SK-N-SH (cell line): ENCODE measurements around the gene CDKAL1. TPM values are rescaled to one million over a fixed set of nuclear protein-coding genes. Genes with fewer than 3 reads are reported as not detected.

Experiments used
- CTCF ChIA-PET: fragments of 300-600, 350-600 bp; formaldehyde crosslinking; extraction: SDS; loops from one replicate; lab custom pipeline; 2021; lab: Yijun Ruan, JAX
- POLR2A ChIA-PET: fragments of 350-600 bp; sonication (Branson Sonifier 250); formaldehyde crosslinking; extraction: SDS; loops from one replicate; lab custom pipeline; 2020; ENCODE audit warnings: antibody characterized with exemption, inconsistent platforms; lab: Yijun Ruan, JAX
- DNase-seq: peaks from one replicate; pipeline ENCODE4 v3.0.0; 2012
- H2AFZ ChIP-seq: fragments of 200-600 bp; sonication (generic); 2 replicates; pipeline ENCODE4 v1.8.1; 2016; ENCODE audit warnings: antibody characterized with exemption, mild to moderate bottlenecking, low read depth
- H3F3A ChIP-seq: fragments of 200-600 bp; sonication (generic); replicated peaks from 2 replicates; pipeline ENCODE3; 2016; ENCODE audit warnings: antibody characterized with exemption, mild to moderate bottlenecking; ENCODE audit not compliant: insufficient read depth
- H3K27ac ChIP-seq, 2 experiments: fragments of 200-500 bp in 1 of 2; fragments of 200-600 bp in 1 of 2; sonication (Bioruptor generic) in 1 of 2; sonication (generic), shearing (Covaris generic) in 1 of 2; 2 replicates each; pipeline versions ENCODE4 v1.5.1 to v1.6.1; 2014 to 2016; ENCODE audit warnings: low read depth in 2 of 2, inconsistent platforms in 1 of 2, low read length in 1 of 2, mild to moderate bottlenecking in 1 of 2, mixed read lengths in 1 of 2
- H3K27me3 ChIP-seq: fragments of 200-600 bp; sonication (generic), shearing (Covaris generic); 2 replicates; pipeline ENCODE4 v1.6.1; 2016; ENCODE audit warnings: mixed run types; ENCODE audit not compliant: insufficient read depth
- H3K36me3 ChIP-seq, 2 experiments: fragments of 200-500 bp in 1 of 2; fragments of 200-600 bp in 1 of 2; sonication (Bioruptor generic) in 1 of 2; sonication (generic) in 1 of 2; replicated peaks in 1 of 2; 2 replicates each; pipeline versions ENCODE3 to v1.5.1; 2014 to 2016; ENCODE audit warnings: low read length in 1 of 2, mild to moderate bottlenecking in 1 of 2; ENCODE audit not compliant: insufficient read depth in 2 of 2, control insufficient read depth in 1 of 2
- H3K4me1 ChIP-seq, 2 experiments: fragments of 200-500 bp in 1 of 2; fragments of 200-600 bp in 1 of 2; sonication (Bioruptor generic) in 1 of 2; sonication (generic), shearing (Covaris generic) in 1 of 2; 2 replicates each; pipeline versions ENCODE4 v1.5.1 to v1.6.1; 2014 to 2016; ENCODE audit warnings: low read depth in 1 of 2, low read length in 1 of 2, mixed run types in 1 of 2; ENCODE audit not compliant: insufficient read depth in 2 of 2, control insufficient read depth in 1 of 2
- H3K4me2 ChIP-seq: fragments of 200-600 bp; sonication (generic), shearing (Covaris generic); 2 replicates; pipeline ENCODE4 v1.6.1; 2017; ENCODE audit warnings: mixed run types
- H3K4me3 ChIP-seq, 2 experiments: fragments of 200-500 bp in 1 of 2; fragments of 200-600 bp in 1 of 2; sonication (Bioruptor generic) in 1 of 2; sonication (generic), shearing (Covaris generic) in 1 of 2; 2 replicates each; pipeline versions ENCODE4 v1.5.1 to v1.8.1; 2014 to 2016; ENCODE audit warnings: low read depth in 2 of 2, inconsistent platforms in 1 of 2, low read length in 1 of 2, mild to moderate bottlenecking in 1 of 2, mixed read lengths in 1 of 2, moderate library complexity in 1 of 2
- H3K79me2 ChIP-seq: fragments of 200-600 bp; sonication (generic); 2 replicates; pipeline ENCODE4 v1.8.1; 2017; ENCODE audit warnings: mild to moderate bottlenecking; ENCODE audit not compliant: insufficient read depth
- H3K9ac ChIP-seq: fragments of 200-600 bp; sonication (generic); 2 replicates; pipeline ENCODE4 v1.6.1; 2017; ENCODE audit warnings: mixed run types
- H3K9me2 ChIP-seq: fragments of 200-600 bp; sonication (generic); 2 replicates; pipeline ENCODE4 v1.6.1; 2017; ENCODE audit warnings: mixed run types
- H3K9me3 ChIP-seq: fragments of 200-600 bp; sonication (generic); 2 replicates; pipeline ENCODE4 v1.6.1; 2017; ENCODE audit warnings: mixed run types, mild to moderate bottlenecking, moderate library complexity
- H4K20me1 ChIP-seq: fragments of 200-600 bp; sonication (generic); 2 replicates; pipeline ENCODE4 v1.6.1; 2017; ENCODE audit warnings: mild to moderate bottlenecking, mixed run types; ENCODE audit not compliant: insufficient read depth
- CHD2 ChIP-seq: fragments of 150-350 bp; IDR thresholded peaks from 2 replicates; pipeline ENCODE4 v1.6.1; 2018; ENCODE audit warnings: low read length; ENCODE audit not compliant: partially characterized antibody
- EP300 ChIP-seq, 2 experiments: IDR thresholded peaks; 2 replicates each; pipeline versions ENCODE4 v1.4.0 to v1.6.1; 2012; ENCODE audit warnings: borderline replicate concordance in 1 of 2, low read depth in 1 of 2, low read length in 1 of 2
- EZH2phosphoT487 ChIP-seq: fragments of 200-600 bp; sonication (generic); IDR thresholded peaks from 2 replicates; pipeline ENCODE4 v1.6.1; 2017; ENCODE audit warnings: low read depth, mixed run types, mild to moderate bottlenecking, antibody characterized with exemption, moderate library complexity, borderline replicate concordance
- FOSL2 ChIP-seq: IDR thresholded peaks from 2 replicates; pipeline ENCODE4 v1.4.0; 2012; ENCODE audit warnings: low read depth, mild to moderate bottlenecking, moderate library complexity, borderline replicate concordance
- FOXJ3 ChIP-seq: sonication (generic); formaldehyde crosslinking; IDR thresholded peaks from 2 replicates; pipeline ENCODE4 v1.5.1; 2020; ENCODE audit warnings: mild to moderate bottlenecking, missing genetic modification reagents
- FOXM1 ChIP-seq: IDR thresholded peaks from 2 replicates; pipeline ENCODE4 v1.4.0; 2012; ENCODE audit warnings: low read depth, mild to moderate bottlenecking
- GATA2 ChIP-seq: sonication (generic); formaldehyde crosslinking; IDR thresholded peaks from 2 replicates; pipeline ENCODE4 v1.5.0; 2020; ENCODE audit warnings: mild to moderate bottlenecking, missing genetic modification reagents
- JUND ChIP-seq: IDR thresholded peaks from 2 replicates; pipeline ENCODE4 v1.4.0; 2012
- MAX ChIP-seq: IDR thresholded peaks from 2 replicates; pipeline ENCODE4 v1.4.0; 2012; ENCODE audit warnings: low read depth
- NFIC ChIP-seq: IDR thresholded peaks from 2 replicates; pipeline ENCODE4 v1.4.0; 2012; ENCODE audit warnings: borderline replicate concordance
- NRF1 ChIP-seq: IDR thresholded peaks from 2 replicates; pipeline ENCODE4 v1.6.1; 2012; ENCODE audit warnings: low read depth, mild to moderate bottlenecking, low read length
- RCOR1 ChIP-seq: fragments of 150-350 bp; IDR thresholded peaks from 2 replicates; pipeline ENCODE4 v1.6.1; 2017; ENCODE audit warnings: antibody characterized with exemption, low read length
- RFX5 ChIP-seq: IDR thresholded peaks from 2 replicates; pipeline ENCODE4 v1.6.1; 2012; ENCODE audit warnings: mild to moderate bottlenecking, improper control_type of control experiment, low read length
- TAF1 ChIP-seq: IDR thresholded peaks from 2 replicates; pipeline ENCODE4 v1.6.1; 2012; ENCODE audit warnings: low read depth, mild to moderate bottlenecking, low read length, moderate library complexity, borderline replicate concordance
- TCF12 ChIP-seq: IDR thresholded peaks from 2 replicates; pipeline ENCODE4 v1.4.0; 2012
- TEAD4 ChIP-seq: IDR thresholded peaks from 2 replicates; pipeline ENCODE4 v1.4.0; 2012; ENCODE audit warnings: mild to moderate bottlenecking, borderline replicate concordance; ENCODE audit not compliant: insufficient read depth
- YY1 ChIP-seq: IDR thresholded peaks from 2 replicates; pipeline ENCODE4 v1.4.0; 2012; ENCODE audit warnings: low read depth, mild to moderate bottlenecking
- WGBS: methylation state at CpG from one replicate; pipeline ENCODE4 v1.1.6; 2017; ENCODE audit warnings: low lambda C conversion rate; 5-methylcytosine and 5-hydroxymethylcytosine counted together
- polyA plus RNA-seq, 3 experiments: library from polyadenylated mRNA; depleted of rRNA; stranded (reverse); fragments of >200 nt; gene quantifications; 2 replicates each; pipeline ENCODE4 v1.2.3, GENCODE V29; 2012
- TF ChIP-seq, protein P1 (sequence below): fragments of 200-600 bp; sonication (generic); IDR thresholded peaks from 2 replicates; pipeline ENCODE4 v1.6.1; 2017; ENCODE audit warnings: antibody characterized with exemption, mild to moderate bottlenecking, moderate library complexity
- TF ChIP-seq, protein P2 (sequence below): IDR thresholded peaks from 2 replicates; pipeline ENCODE4; 2012

Gene CDKAL1
- polyA plus RNA-seq, 1 of the 3 experiments (the other 2 are of a cell fraction) = 2.6 TPM

- TF ChIP-seq EP300 (IDR thresholded peaks at IDR 0.05; ENCODE audit: borderline replicate concordance in 1 of 2, low read depth in 1 of 2, low read length in 1 of 2) (no peak), MAX (no peak)
- DNase-seq = no peak
- no peaks in the 10 kb centered on the region for H3K9me2 ChIP-seq
- no peak overlapping the region for H3K4me3 ChIP-seq
- no peaks in the 10 kb centered on the region for H3K27me3 ChIP-seq
- POLR2A ChIA-PET = no interaction called here
- no peaks in the 10 kb centered on the region for H3K9me3 ChIP-seq
- no peaks in the 10 kb centered on the region; the same call in 1 of the 2 replicates for H3K79me2 ChIP-seq
- no peak overlapping the region for H3K27ac ChIP-seq
- H3K9ac ChIP-seq = no peak overlapping the region
- H3K36me3 ChIP-seq = no peaks in the 10 kb centered on the region
- H3K4me2 ChIP-seq = no peak overlapping the region
- no peaks in the 10 kb centered on the region for H4K20me1 ChIP-seq
- CTCF ChIA-PET = no interaction called here
- no peak overlapping the region for H2AFZ ChIP-seq
- H3K4me1 ChIP-seq = peaks cover 7 to 16% of the 10 kb centered on the region in 2 experiments; a peak in 3 of 4 replicates
- WGBS = 95% methylated on average over 2 of the region's 2 CpGs
- no peaks in the 10 kb centered on the region for H3F3A ChIP-seq
These were observed 173.6 kb downstream of the CDKAL1 start for GRCh38 chr6:20707870-20708269.

- Histone ChIP-seq H2AFZ (no peak overlapping the region), H3K4me1 (peaks cover 7 to 16% of the 10 kb centered on the region in 2 experiments; a peak in 3 of 4 replicates), H3K79me2 (no peaks in the 10 kb centered on the region; the same call in 1 of the 2 replicates), H3K9ac (no peak overlapping the region), H3K4me3 (no peak overlapping the region), H3K9me3 (no peaks in the 10 kb centered on the region), H3K27ac (no peak overlapping the region), H3F3A (peaks cover 3% of the 10 kb centered on the region), H3K4me2 (no peak overlapping the region), H3K36me3 (peaks cover 0 to under 1% of the 10 kb centered on the region in 2 experiments), H4K20me1 (no peaks in the 10 kb centered on the region), H3K9me2 (no peaks in the 10 kb centered on the region), H3K27me3 (no peaks in the 10 kb centered on the region)
- POLR2A ChIA-PET = no interaction called here
- 93% methylated on average over 3 of the region's 3 CpGs for WGBS
- CTCF ChIA-PET = no interaction called here
- no peak for DNase-seq
- TF ChIP-seq FOSL2 (no peak), JUND (no peak), TCF12 (no peak), FOXM1 (no peak), MAX (no peak), RCOR1 (no peak), FOXJ3 (CRISPR knock-in tag) (no peak)
These were observed 174.3 kb downstream of the CDKAL1 start for GRCh38 chr6:20708367-20709124.

GRCh38 chr6:20709451-20709850, 175.2 kb downstream of the CDKAL1 start:
- H3K4me3 ChIP-seq = no peak overlapping the region
- peaks cover 3% of the 10 kb centered on the region for H3F3A ChIP-seq
- no peak overlapping the region for H2AFZ ChIP-seq
- no peaks in the 10 kb centered on the region for H3K9me3 ChIP-seq
- no peak overlapping the region for H3K27ac ChIP-seq
- H3K27me3 ChIP-seq = no peaks in the 10 kb centered on the region
- H3K9me2 ChIP-seq = no peaks in the 10 kb centered on the region
- H3K9ac ChIP-seq = no peak overlapping the region
- DNase-seq = no peak
- WGBS = 89% methylated on average over 2 of the region's 2 CpGs
- peaks cover 0 to 5% of the 10 kb centered on the region in 2 experiments for H3K36me3 ChIP-seq
- peaks cover 7 to 12% of the 10 kb centered on the region in 2 experiments; a peak in 3 of 4 replicates for H3K4me1 ChIP-seq
- no peaks in the 10 kb centered on the region; the same call in 1 of the 2 replicates for H3K79me2 ChIP-seq
- POLR2A ChIA-PET = no interaction called here
- H3K4me2 ChIP-seq = no peak overlapping the region
- no peaks in the 10 kb centered on the region for H4K20me1 ChIP-seq
- CTCF ChIA-PET = no interaction called here
- TF ChIP-seq FOXJ3 (CRISPR knock-in tag) (no peak), TAF1 (no peak), JUND (no peak), EZH2phosphoT487 (no peak), CHD2 (no peak), MAX (no peak), TEAD4 (no peak), NRF1 (no peak), YY1 (no peak), NFIC (no peak), RFX5 (no peak), GATA2 (CRISPR knock-in tag) (no peak)
- TF ChIP-seq, protein P1, sequence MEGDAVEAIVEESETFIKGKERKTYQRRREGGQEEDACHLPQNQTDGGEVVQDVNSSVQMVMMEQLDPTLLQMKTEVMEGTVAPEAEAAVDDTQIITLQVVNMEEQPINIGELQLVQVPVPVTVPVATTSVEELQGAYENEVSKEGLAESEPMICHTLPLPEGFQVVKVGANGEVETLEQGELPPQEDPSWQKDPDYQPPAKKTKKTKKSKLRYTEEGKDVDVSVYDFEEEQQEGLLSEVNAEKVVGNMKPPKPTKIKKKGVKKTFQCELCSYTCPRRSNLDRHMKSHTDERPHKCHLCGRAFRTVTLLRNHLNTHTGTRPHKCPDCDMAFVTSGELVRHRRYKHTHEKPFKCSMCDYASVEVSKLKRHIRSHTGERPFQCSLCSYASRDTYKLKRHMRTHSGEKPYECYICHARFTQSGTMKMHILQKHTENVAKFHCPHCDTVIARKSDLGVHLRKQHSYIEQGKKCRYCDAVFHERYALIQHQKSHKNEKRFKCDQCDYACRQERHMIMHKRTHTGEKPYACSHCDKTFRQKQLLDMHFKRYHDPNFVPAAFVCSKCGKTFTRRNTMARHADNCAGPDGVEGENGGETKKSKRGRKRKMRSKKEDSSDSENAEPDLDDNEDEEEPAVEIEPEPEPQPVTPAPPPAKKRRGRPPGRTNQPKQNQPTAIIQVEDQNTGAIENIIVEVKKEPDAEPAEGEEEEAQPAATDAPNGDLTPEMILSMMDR = no peak
- TF ChIP-seq, protein P2, sequence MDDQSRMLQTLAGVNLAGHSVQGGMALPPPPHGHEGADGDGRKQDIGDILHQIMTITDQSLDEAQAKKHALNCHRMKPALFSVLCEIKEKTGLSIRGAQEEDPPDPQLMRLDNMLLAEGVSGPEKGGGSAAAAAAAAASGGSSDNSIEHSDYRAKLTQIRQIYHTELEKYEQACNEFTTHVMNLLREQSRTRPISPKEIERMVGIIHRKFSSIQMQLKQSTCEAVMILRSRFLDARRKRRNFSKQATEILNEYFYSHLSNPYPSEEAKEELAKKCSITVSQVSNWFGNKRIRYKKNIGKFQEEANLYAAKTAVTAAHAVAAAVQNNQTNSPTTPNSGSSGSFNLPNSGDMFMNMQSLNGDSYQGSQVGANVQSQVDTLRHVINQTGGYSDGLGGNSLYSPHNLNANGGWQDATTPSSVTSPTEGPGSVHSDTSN = no peak
